CD1c-positive myeloid dendritic cell (primary cell): Measurements from ENCODE around the gene CAMP.
"Not testable (repeated sequence)": the region's sequence is repeated elsewhere in the genome, so short reads cannot be mapped to it uniquely, and the experiment has no call there.

ENCODE experiments used
- DNase-seq: peaks from one replicate; pipeline ENCODE4 v3.0.0-alpha.2; 2016; ENCODE audit errors: extremely low spot score

CAMP gene

GRCh38 chr3:48222616-48223513, at the start of gene CAMP:
CAMP (plus strand) TSS chr3:48223495; CDS start chr3:48223512, 17 bp downstream.
- peak; percentile 97 for DNase-seq

- DNase-seq: no peak
Observed at GRCh38 chr3:48178072-48178471, 45.2 kb upstream of the CAMP start.

GRCh38 chr3:48180021-48180420, 43.3 kb upstream of the CAMP start:
- DNase-seq: no peak

GRCh38 chr3:48180531-48181253, 42.6 kb upstream of the CAMP start:
- DNase-seq: no peak

- no peak for DNase-seq
Observed at GRCh38 chr3:48184299-48184698, 39.0 kb upstream of the CAMP start.

- no peak for DNase-seq
Observed at GRCh38 chr3:48185129-48185528, 38.2 kb upstream of the CAMP start.

- DNase-seq: no peak
Observed at GRCh38 chr3:48186631-48187300, 36.5 kb upstream of the CAMP start.

- DNase-seq: no peak
Observed at GRCh38 chr3:48187301-48187578, 36.1 kb upstream of the CAMP start.

GRCh38 chr3:48187579-48188265, 35.6 kb upstream of the CAMP start:
- DNase-seq: peak; percentile 32

GRCh38 chr3:48188266-48189201, 34.8 kb upstream of the CAMP start, which contains the start of gene CDC25A:
CDC25A (minus strand) TSS chr3:48188417; CDS start chr3:48187947, 470 bp downstream.
- peak; percentile 97 for DNase-seq

GRCh38 chr3:48189321-48189720, 34.0 kb upstream of the CAMP start:
- DNase-seq: no peak

GRCh38 chr3:48190911-48191310, 32.4 kb upstream of the CAMP start:
- no peak for DNase-seq

GRCh38 chr3:48194446-48195071, 28.7 kb upstream of the CAMP start:
- peak; percentile 74 for DNase-seq

GRCh38 chr3:48196611-48197010, 26.7 kb upstream of the CAMP start:
- peak; percentile 16 for DNase-seq

GRCh38 chr3:48199117-48199516, 24.2 kb upstream of the CAMP start:
- no peak for DNase-seq

GRCh38 chr3:48202632-48203031, 20.7 kb upstream of the CAMP start:
- no peak for DNase-seq

GRCh38 chr3:48208076-48208475, 15.2 kb upstream of the CAMP start:
- no peak for DNase-seq

- no peak for DNase-seq
Observed at GRCh38 chr3:48209445-48209844, 13.8 kb upstream of the CAMP start.

- not testable (repeated sequence) for DNase-seq
Observed at GRCh38 chr3:48210534-48210933, 12.8 kb upstream of the CAMP start.

- not testable (repeated sequence) for DNase-seq
Observed at GRCh38 chr3:48211776-48212175, 11.5 kb upstream of the CAMP start.
